LNCaP clone FGC (cell line): Measurements from ENCODE around the gene GRIN2A.
A peak's percentile ranks its signal among the peaks of the same experiment; 100 is the strongest.

ENCODE experiments used
- DNase-seq: peaks from one replicate; pipeline ENCODE4 v3.0.0-alpha.2; 2011; ENCODE audit warnings: low read depth
- H3K4me3 ChIP-seq: 2 replicates; pipeline ENCODE4 v1.5.1; 2011; ENCODE audit warnings: mild to moderate bottlenecking, low read depth, low read length, control low read depth
- TF ChIP-seq, protein P1 (sequence below): IDR thresholded peaks from 2 replicates; pipeline ENCODE4 v1.5.1; 2012; ENCODE audit warnings: mild to moderate bottlenecking; ENCODE audit not compliant: control insufficient read depth, insufficient read depth; ENCODE audit errors: extremely low read depth

The GRIN2A gene

DNA sequence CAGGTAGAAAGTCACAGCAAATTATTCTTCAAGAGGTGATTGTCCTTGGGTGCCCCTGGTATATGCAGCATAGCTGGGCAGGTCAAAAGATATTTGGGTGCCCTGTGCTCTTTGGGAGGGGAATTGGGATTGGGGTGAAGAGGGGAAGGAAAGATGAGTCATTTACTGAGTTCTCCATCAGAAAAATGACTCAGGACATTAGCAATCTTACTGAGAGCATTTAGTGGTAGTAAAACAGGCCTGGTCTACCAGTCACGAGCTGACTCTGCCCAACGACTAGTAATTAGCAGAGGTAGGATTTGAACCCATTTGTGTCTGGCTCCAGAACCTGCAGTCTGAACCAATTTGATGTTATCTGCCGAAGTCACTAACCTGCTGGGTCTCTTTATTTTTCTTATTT, 6.0 kb upstream of the GRIN2A start:
- no peak for DNase-seq

DNA sequence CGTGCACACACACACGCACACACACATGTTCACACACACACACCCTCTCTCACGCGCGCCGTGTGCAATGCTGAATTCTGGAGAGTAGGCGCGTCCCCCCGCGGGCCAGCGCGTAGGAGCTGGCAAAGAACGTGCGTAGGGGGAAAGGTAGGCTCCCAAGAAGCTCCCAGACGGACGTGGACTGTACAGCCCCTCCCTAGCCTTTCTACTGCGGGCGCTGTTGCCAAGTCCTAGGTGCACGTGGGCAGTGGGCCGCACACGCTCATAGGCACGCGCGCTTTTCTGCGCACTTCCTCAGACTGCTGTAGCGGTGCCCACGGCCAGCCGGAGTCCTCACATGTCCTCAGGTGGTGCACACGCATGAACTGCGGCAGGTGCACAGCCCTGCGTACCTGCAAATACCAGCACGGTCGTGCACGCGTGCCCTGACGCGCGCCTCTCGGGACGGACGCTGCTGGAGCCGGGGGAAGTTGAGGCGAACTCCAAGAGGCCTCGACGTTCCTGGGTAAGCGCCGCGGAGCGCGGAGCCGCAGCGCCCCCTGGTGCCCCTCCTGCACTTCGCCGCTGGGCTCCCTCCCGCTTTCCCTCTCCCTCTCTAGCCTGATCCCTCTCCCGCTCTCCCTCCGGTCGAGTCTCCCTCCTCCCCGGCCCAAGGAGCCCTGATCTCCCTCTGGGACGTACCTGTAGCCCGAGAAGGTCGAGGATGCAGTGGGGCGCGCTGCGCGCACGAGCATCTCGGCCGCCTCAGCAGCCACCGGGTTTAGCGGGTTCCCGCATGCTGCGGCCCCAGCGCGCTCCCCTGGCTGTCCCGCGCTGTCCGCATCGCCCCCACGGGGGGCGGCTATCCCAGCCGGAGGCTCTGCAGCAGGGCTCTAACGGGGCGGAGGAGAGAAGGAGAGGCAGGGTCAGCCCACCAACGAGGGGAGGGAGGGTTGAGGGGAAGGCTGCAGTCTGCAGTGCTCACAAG, 749 bp downstream of the GRIN2A start:
- no peak overlapping the region for H3K4me3 ChIP-seq
- DNase-seq: no peak
- TF ChIP-seq, protein P1, sequence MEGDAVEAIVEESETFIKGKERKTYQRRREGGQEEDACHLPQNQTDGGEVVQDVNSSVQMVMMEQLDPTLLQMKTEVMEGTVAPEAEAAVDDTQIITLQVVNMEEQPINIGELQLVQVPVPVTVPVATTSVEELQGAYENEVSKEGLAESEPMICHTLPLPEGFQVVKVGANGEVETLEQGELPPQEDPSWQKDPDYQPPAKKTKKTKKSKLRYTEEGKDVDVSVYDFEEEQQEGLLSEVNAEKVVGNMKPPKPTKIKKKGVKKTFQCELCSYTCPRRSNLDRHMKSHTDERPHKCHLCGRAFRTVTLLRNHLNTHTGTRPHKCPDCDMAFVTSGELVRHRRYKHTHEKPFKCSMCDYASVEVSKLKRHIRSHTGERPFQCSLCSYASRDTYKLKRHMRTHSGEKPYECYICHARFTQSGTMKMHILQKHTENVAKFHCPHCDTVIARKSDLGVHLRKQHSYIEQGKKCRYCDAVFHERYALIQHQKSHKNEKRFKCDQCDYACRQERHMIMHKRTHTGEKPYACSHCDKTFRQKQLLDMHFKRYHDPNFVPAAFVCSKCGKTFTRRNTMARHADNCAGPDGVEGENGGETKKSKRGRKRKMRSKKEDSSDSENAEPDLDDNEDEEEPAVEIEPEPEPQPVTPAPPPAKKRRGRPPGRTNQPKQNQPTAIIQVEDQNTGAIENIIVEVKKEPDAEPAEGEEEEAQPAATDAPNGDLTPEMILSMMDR: peak; percentile 89

More for the DNA sequence above, 6.0 kb upstream of the GRIN2A start:
- TF ChIP-seq, protein P1: no peak
- no peak overlapping the region for H3K4me3 ChIP-seq

DNA sequence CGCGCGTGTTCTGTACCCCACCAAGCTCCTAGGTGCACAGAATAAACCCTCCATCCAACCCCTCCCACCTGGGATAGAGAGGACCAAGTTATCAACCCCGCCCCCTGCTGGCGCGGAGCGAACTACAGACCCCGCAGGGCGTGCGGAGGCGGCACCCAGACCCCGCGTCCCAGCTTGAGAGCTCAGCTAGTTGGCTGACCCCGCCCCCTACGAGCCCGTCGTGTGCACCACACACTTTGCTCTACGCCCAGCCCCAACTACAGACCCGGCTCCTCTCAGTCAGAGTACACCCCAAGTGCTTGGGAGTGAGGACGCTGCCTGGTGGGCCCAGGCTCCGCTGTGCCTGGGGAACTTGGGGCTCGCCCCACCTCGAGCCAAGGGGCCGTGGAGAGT, 1.5 kb downstream of the GRIN2A start:
- no peak overlapping the region for H3K4me3 ChIP-seq
- TF ChIP-seq, protein P1: peak; percentile 47
- no peak for DNase-seq

DNA sequence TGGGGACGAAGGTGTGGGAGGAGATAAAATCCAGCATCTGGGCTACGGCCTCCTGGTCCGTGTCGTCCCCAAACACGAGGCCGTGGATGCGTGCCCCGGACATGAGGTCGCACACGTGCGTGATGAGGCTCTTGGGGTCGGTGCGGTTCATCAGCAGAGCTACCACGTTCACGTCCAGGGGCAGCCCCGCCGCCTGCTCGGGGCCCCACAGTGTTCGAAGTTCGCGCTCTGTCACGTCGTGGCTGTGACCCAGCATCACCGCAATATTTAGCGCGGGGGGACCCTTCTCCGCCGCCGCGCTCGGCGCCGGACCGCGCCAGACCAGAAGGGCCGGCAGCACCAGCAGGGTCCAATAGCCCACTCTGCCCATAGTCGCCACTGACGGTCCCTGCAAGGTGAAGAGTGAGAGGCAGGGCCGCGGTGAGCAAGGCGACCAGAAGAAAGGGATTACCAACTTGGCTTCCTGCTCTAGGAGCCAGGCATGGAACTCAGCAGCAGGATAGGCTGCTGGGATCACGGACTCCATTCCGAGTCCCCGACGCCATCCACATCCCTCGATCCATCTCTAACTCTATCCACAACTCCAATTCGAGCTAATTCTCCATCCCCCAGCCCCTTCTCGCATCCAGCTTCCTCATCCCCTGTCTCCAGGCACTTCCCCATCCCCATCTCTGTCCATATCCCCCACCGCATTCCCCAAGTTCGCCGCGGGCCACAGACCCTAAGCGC, 2.0 kb downstream of the GRIN2A start:
- H3K4me3 ChIP-seq: no peak overlapping the region
- TF ChIP-seq, protein P1: no peak
- no peak for DNase-seq

DNA sequence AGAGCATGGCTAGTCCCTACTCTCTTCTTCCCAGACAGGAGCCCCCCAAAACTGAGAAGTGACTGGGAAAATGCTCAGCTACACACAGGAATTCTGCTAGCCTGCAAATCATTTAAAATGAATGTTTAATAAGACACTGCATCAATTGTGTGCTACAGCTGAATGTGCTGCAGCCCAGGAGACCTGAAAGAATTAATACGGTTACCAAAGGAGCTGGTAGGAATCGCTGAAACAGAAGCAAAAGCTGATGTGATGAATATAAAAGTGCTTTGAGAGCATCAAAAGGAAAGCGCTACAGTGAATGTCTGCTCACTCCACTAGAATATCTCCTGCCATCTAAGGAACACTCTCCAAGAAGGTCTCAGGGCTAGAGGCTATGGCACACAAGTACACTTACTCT, 3.7 kb downstream of the GRIN2A start:
- DNase-seq: no peak
- TF ChIP-seq, protein P1: no peak
- H3K4me3 ChIP-seq: no peak overlapping the region

DNA sequence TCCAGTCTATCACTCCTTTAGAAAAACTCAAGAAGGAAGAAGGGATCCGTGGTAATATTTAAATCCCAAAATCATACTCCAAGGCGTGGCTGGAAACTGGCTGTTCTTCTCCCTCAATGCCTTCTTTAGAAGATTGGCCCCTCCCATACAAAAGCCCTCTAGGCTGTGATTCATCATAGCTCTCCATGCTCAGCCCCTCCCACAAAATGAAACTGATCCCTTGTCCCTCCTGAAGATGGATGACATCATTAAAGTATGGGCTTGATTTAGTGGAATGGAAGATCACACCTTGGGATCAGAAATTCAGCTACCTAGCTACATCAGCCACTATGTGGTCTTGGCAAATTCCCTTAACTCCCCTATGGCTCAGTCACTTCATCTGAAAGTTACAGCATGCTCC, 4.1 kb downstream of the GRIN2A start:
- no peak for DNase-seq
- H3K4me3 ChIP-seq: no peak overlapping the region
- TF ChIP-seq, protein P1: no peak
